Measurements from ENCODE around the gene C15orf62. TPM values are rescaled to one million over a fixed set of nuclear protein-coding genes. Genes with fewer than 3 reads are reported as not detected.

Gene C15orf62
- polyA plus RNA-seq, 2 donors: 21.3 to 71.9 TPM

DNA sequence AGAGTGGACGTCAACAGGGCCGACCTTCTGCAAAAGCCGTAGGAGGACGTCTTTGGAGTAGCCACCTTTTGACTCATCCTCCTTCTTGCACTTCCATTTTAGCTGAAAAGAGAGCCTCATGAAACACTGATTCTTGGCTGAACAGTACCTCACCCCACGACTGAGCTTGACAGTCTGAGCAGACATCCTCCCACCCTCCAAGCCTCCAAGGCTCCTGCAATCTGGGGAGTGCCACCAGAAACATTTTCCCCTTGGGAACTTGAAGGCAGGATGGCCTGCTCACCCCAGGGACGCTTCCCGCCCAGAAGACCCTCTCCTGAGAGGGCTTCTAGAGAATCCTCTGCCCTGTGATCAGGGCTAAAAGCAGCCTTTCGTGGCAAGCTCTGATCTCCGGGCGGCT lies 5.2 kb downstream of the C15orf62 start:
- Histone ChIP-seq H3K9me3 (ENCODE audit: control insufficient read depth in 2 of 2, insufficient read depth in 1 of 2, low read depth in 1 of 2, low read length in 1 of 2) (peaks cover 0 to 2% of the 10 kb centered on the region in 2 donors), H3K27me3 (ENCODE audit: control insufficient read depth in 1 of 2, insufficient read depth in 2 of 2, low read length in 2 of 2) (no peaks in the 10 kb centered on the region), H3K27ac (ENCODE audit: low read depth in 2 of 2, low read length in 1 of 2) (no peak overlapping the region), H3K36me3 (ENCODE audit: control insufficient read depth in 2 of 2, insufficient read depth in 2 of 2, low read length in 1 of 2) (peaks cover 14 to 47% of the 10 kb centered on the region in 2 donors), H3K4me1 (ENCODE audit: control insufficient read depth in 2 of 2, insufficient read depth in 2 of 2, low read length in 1 of 2) (peaks cover 3 to 20% of the 10 kb centered on the region in 2 donors), H3K4me3 (ENCODE audit: low read depth in 1 of 2, low read length in 2 of 2) (no peak overlapping the region)
- 86 to 94% methylated on average over 10 of the region's 10 CpGs for WGBS, 2 donors

DNA sequence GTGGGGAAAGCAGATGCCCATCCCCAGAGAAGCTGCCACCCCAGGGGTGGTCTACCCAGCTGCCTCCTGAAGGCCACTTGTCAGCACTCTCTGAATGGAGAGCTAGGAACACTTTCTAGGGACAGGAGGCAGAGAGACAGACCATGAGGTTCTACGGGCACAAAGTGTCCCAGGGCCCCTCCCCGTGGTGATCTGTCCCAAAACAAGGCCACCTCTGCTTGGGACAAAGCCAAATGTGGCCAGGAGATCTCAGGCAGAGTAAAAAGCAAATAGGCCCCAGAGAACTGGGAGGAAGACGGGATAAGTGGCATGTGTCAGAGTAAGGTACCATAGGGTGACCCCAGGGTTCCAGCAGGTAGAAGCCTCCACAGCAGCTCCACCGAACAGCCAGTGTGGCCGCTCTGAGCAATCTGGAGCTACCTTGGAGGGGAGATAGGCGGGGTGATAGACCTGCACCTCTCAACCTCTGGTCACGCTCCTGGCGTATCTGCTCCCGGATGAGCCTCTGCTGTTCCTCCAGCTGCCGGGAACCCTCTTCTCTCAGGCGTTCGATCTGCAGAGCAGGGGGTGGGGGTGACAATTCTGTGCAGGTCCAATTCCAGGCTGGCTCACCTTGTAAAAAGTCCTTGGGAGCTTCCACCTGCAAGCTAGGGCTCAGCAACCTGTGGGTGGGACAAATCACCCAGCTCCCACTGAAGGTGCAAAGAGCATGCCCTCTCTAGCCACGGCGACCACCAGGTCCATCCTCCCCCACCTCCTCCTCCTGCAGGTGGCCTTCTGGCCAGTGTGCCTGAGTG lies 6.2 kb downstream of the C15orf62 start:
- H3K27me3 ChIP-seq (ENCODE audit: control insufficient read depth in 1 of 2, insufficient read depth in 2 of 2, low read length in 2 of 2): no peaks in the 10 kb centered on the region
- H3K4me1 ChIP-seq (ENCODE audit: control insufficient read depth in 2 of 2, insufficient read depth in 2 of 2, low read length in 1 of 2): peaks cover 0 to 14% of the 10 kb centered on the region in 2 donors
- peak overlapping the region in 1 of 2 donors; percentile 26 for H3K4me3 ChIP-seq (ENCODE audit: low read depth in 1 of 2, low read length in 2 of 2)
- H3K27ac ChIP-seq (ENCODE audit: low read depth in 2 of 2, low read length in 1 of 2): peak overlapping the region; percentile 47 to 90
- H3K9me3 ChIP-seq (ENCODE audit: control insufficient read depth in 2 of 2, insufficient read depth in 1 of 2, low read depth in 1 of 2, low read length in 1 of 2): peaks cover 0 to 2% of the 10 kb centered on the region in 2 donors
- H3K36me3 ChIP-seq (ENCODE audit: control insufficient read depth in 2 of 2, insufficient read depth in 2 of 2, low read length in 1 of 2): peaks cover 14 to 42% of the 10 kb centered on the region in 2 donors
- WGBS, 2 donors: 81% methylated on average over 14 of the region's 14 CpGs

DNA sequence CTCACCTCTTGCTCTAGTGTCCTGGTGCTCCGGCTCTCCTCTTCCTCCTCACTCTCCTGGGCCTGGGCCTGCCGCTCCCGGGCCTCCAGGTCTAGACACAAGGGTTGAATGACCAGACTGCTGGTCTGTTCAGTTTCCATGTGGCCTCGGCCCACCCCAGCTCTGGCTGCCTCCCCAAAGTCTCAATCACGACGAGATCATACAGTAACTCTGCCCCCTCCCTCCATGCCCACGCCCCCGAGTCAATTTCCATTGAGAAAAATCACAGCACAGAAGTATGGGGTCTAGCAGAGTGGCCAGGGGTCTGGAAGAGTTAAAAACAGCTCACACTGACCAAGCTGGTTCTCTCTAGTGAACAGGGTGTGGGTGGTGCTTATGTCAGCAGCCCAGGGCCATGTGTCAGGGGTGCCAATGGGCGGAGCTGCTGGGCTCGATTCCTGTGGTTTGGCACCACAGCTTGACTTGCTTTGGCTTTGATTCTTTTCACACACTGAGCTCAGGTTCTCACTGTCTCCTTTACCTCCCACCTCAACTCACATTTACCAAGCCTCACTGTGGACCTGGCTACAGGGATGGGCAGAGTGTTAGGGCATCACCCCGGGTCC lies 6.9 kb downstream of the C15orf62 start:
- Histone ChIP-seq H3K36me3 (ENCODE audit: control insufficient read depth in 2 of 2, insufficient read depth in 2 of 2, low read length in 1 of 2) (peaks cover 14 to 40% of the 10 kb centered on the region in 2 donors), H3K27ac (ENCODE audit: low read depth in 2 of 2, low read length in 1 of 2) (peak overlapping the region; percentile 81 to 90)
- 50 to 53% methylated on average over 10 to 11 of the region's 11 CpGs for WGBS, 2 donors

DNA sequence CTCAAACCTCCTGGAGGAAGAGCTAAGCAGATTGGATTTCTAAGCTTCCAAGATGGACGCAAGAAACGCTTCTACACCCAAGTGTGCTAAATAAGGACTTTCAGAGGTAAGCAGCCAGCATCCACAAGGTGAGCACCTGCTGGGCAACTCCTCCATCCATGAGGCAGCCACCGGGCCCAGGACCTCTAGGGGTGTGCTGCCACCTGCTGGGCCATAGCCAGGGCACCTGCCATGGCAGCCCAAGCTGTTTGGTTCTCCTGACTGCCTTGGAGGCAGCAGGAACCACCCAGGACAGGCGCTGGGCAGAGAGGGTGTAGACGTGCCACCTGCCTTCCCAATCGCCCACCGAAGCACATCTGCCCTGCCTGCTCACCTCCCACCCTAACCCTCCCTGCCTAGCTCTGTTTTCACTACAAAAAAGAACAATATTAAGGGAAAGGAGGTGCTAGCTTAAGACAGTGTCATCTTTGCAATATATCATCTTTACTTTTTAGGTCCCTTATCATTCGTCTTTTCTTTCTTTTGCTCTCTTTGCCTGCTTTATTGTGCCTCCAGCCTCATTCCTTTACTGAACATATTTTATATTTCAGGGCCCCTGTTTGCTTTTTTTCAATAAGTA lies 12.9 kb downstream of the C15orf62 start:
- Histone ChIP-seq H3K27me3 (ENCODE audit: control insufficient read depth in 1 of 2, insufficient read depth in 2 of 2, low read length in 2 of 2) (no peaks in the 10 kb centered on the region), H3K9me3 (ENCODE audit: control insufficient read depth in 2 of 2, insufficient read depth in 1 of 2, low read depth in 1 of 2, low read length in 1 of 2) (no peaks in the 10 kb centered on the region), H3K36me3 (ENCODE audit: control insufficient read depth in 2 of 2, insufficient read depth in 2 of 2, low read length in 1 of 2) (peaks cover 0 to 10% of the 10 kb centered on the region in 2 donors), H3K27ac (ENCODE audit: low read depth in 2 of 2, low read length in 1 of 2) (no peak overlapping the region), H3K4me1 (ENCODE audit: control insufficient read depth in 2 of 2, insufficient read depth in 2 of 2, low read length in 1 of 2) (peaks cover 0 to 9% of the 10 kb centered on the region in 2 donors), H3K4me3 (ENCODE audit: low read depth in 1 of 2, low read length in 2 of 2) (no peak overlapping the region)
- 37 to 46% methylated on average over 8 of the region's 8 CpGs for WGBS, 2 donors

More for the DNA sequence above, 6.9 kb downstream of the C15orf62 start:
- H3K9me3 ChIP-seq (ENCODE audit: control insufficient read depth in 2 of 2, insufficient read depth in 1 of 2, low read depth in 1 of 2, low read length in 1 of 2): peaks cover 0 to 2% of the 10 kb centered on the region in 2 donors
- H3K4me1 ChIP-seq (ENCODE audit: control insufficient read depth in 2 of 2, insufficient read depth in 2 of 2, low read length in 1 of 2): peaks cover 0 to 9% of the 10 kb centered on the region in 2 donors
- peak overlapping the region in 1 of 2 donors; percentile 26 for H3K4me3 ChIP-seq (ENCODE audit: low read depth in 1 of 2, low read length in 2 of 2)
- H3K27me3 ChIP-seq (ENCODE audit: control insufficient read depth in 1 of 2, insufficient read depth in 2 of 2, low read length in 2 of 2): no peaks in the 10 kb centered on the region

DNA sequence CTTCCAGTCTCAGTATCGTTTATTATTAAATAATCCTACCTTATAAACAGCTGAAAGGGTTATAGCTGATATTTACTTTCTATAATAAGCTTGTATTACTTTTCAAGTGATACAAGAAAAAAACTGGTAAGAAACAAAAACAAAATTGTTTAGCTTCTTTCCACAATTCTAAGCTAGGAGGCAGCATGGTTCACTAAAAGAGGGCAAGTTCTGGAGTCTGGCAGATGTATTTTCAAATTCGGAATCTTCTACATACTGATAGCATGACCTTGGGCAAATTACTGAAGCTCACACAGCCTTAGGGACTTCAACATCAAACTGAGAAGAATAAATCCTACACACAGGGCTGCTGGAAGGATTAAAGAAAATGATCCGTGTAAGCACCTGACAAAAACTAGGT lies 15.4 kb downstream of the C15orf62 start:
- Histone ChIP-seq H3K4me1 (ENCODE audit: control insufficient read depth in 2 of 2, insufficient read depth in 2 of 2, low read length in 1 of 2) (peaks cover 2 to 18% of the 10 kb centered on the region in 2 donors), H3K27ac (ENCODE audit: low read depth in 2 of 2, low read length in 1 of 2) (peak overlapping the region; percentile 89 to 92), H3K27me3 (ENCODE audit: control insufficient read depth in 1 of 2, insufficient read depth in 2 of 2, low read length in 2 of 2) (no peaks in the 10 kb centered on the region), H3K36me3 (ENCODE audit: control insufficient read depth in 2 of 2, insufficient read depth in 2 of 2, low read length in 1 of 2) (peaks cover 0 to 3% of the 10 kb centered on the region in 2 donors), H3K9me3 (ENCODE audit: control insufficient read depth in 2 of 2, insufficient read depth in 1 of 2, low read depth in 1 of 2, low read length in 1 of 2) (no peaks in the 10 kb centered on the region), H3K4me3 (ENCODE audit: low read depth in 1 of 2, low read length in 2 of 2) (no peak overlapping the region)
- WGBS, 2 donors: 61 to 66% methylated on average over 3 of the region's 3 CpGs

DNA sequence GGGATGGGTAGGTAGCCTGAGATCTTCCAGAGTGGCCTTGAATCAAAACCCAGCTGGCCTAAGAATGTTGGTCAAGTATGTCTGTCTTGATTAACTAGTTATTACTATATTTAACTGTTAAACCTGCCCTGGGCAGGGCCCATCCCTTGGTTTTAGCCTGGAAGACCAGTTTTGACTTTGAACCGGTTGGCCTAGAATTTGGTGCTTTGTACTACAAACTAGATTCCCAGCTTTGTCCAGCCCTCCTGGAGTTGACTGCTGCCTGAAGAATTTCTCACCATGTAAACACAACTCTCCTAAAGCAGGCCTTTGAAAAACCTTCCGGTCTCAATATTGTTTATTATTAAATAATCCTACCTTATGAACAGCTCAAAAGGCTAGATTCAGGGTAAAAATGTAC lies 16.0 kb downstream of the C15orf62 start:
- Histone ChIP-seq H3K27ac (ENCODE audit: low read depth in 2 of 2, low read length in 1 of 2) (peak overlapping the region; percentile 89 to 92), H3K4me3 (ENCODE audit: low read depth in 1 of 2, low read length in 2 of 2) (no peak overlapping the region), H3K9me3 (ENCODE audit: control insufficient read depth in 2 of 2, insufficient read depth in 1 of 2, low read depth in 1 of 2, low read length in 1 of 2) (no peaks in the 10 kb centered on the region), H3K36me3 (ENCODE audit: control insufficient read depth in 2 of 2, insufficient read depth in 2 of 2, low read length in 1 of 2) (peaks cover 0 to 3% of the 10 kb centered on the region in 2 donors), H3K27me3 (ENCODE audit: control insufficient read depth in 1 of 2, insufficient read depth in 2 of 2, low read length in 2 of 2) (no peaks in the 10 kb centered on the region), H3K4me1 (ENCODE audit: control insufficient read depth in 2 of 2, insufficient read depth in 2 of 2, low read length in 1 of 2) (peaks cover 2 to 18% of the 10 kb centered on the region in 2 donors)
- WGBS, 2 donors: 47 to 55% methylated on average over 2 of the region's 2 CpGs

DNA sequence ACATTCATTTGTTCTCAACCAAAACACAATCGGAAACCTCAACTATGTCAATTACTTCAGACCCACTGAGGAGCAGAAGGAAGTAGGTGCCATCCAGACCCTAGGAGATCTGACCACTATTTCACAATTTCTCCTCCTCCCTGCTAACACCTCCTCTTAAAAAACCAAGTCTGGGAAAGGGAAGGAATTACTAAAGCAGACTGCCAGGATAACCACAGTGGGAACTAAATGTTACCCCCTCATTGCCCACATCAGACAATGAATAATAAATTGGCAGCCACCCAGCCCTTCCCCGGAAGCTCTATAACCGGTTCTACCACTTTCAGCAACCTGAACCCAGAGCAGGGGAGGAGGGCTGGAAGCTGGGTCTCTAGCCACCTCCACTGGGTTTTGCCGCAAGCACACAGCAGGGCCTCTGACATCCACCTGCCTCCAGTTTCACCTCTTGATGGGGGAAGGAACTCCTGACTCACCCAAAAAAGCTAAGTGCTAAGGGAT lies 17.6 kb downstream of the C15orf62 start:
- whole genome bisulfite sequencing, 2 donors: 19 to 21% methylated on average over 4 of the region's 4 CpGs
- peak overlapping the region; percentile 87 to 90 for H3K27ac ChIP-seq (ENCODE audit: low read depth in 2 of 2, low read length in 1 of 2)

DNA sequence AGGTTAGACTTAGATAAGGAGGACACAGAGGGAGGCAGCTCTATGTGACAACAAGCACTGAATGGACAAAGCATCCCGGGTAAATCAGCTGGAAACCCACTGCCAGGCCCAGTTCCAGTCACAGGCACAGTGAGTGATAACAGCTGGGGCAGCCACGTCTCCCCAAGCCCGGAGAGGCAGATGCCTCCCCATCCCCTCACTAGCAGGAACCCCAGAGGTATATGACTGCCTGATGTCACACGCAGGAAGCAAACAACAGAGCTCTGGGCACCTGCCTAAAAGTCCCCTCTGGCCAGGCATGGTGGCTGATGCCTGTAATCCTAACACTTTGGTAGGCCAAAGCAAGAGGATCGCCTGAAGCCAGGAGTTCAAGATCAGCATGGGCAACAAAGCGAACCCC lies 18.2 kb downstream of the C15orf62 start:
- WGBS, 2 donors: 58 to 66% methylated on average over 6 of the region's 6 CpGs
- no peak overlapping the region for H3K4me3 ChIP-seq (ENCODE audit: low read depth in 1 of 2, low read length in 2 of 2)
- H3K9me3 ChIP-seq (ENCODE audit: control insufficient read depth in 2 of 2, insufficient read depth in 1 of 2, low read depth in 1 of 2, low read length in 1 of 2): no peaks in the 10 kb centered on the region
- H3K36me3 ChIP-seq (ENCODE audit: control insufficient read depth in 2 of 2, insufficient read depth in 2 of 2, low read length in 1 of 2): peaks cover 0 to 7% of the 10 kb centered on the region in 2 donors
- peak overlapping the region; percentile 87 to 90 for H3K27ac ChIP-seq (ENCODE audit: low read depth in 2 of 2, low read length in 1 of 2)
- peaks cover 5 to 17% of the 10 kb centered on the region in 2 donors for H3K4me1 ChIP-seq (ENCODE audit: control insufficient read depth in 2 of 2, insufficient read depth in 2 of 2, low read length in 1 of 2)
- H3K27me3 ChIP-seq (ENCODE audit: control insufficient read depth in 1 of 2, insufficient read depth in 2 of 2, low read length in 2 of 2): no peaks in the 10 kb centered on the region

More for the DNA sequence above, 17.6 kb downstream of the C15orf62 start:
- Histone ChIP-seq H3K36me3 (ENCODE audit: control insufficient read depth in 2 of 2, insufficient read depth in 2 of 2, low read length in 1 of 2) (peaks cover 0 to 7% of the 10 kb centered on the region in 2 donors), H3K4me1 (ENCODE audit: control insufficient read depth in 2 of 2, insufficient read depth in 2 of 2, low read length in 1 of 2) (peaks cover 5 to 21% of the 10 kb centered on the region in 2 donors), H3K4me3 (ENCODE audit: low read depth in 1 of 2, low read length in 2 of 2) (no peak overlapping the region), H3K27me3 (ENCODE audit: control insufficient read depth in 1 of 2, insufficient read depth in 2 of 2, low read length in 2 of 2) (no peaks in the 10 kb centered on the region), H3K9me3 (ENCODE audit: control insufficient read depth in 2 of 2, insufficient read depth in 1 of 2, low read depth in 1 of 2, low read length in 1 of 2) (no peaks in the 10 kb centered on the region)

DNA sequence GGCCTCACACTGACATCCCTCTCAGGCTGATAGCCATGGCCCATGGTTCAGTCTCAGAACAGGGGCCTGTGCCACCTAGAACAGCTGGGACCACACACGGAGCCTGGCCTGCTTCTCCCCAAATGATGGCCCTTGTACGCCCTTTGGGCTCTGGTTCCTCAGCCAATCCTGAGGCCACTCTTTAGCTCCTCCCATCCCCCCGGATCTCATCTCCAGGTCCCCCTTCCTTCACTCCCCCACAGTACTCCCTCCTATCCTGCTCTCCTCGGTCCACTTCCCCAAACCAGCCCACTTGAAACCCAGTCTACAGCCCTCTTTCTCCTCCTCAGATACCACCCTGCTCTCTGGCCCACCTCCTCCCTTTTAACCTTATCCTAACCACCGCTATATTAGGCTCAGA lies 19.3 kb downstream of the C15orf62 start:
- H3K9me3 ChIP-seq (ENCODE audit: control insufficient read depth in 2 of 2, insufficient read depth in 1 of 2, low read depth in 1 of 2, low read length in 1 of 2): no peaks in the 10 kb centered on the region
- WGBS, 2 donors: 80 to 82% methylated on average over 5 of the region's 5 CpGs
- peak overlapping the region; percentile 20 to 48 for H3K27ac ChIP-seq (ENCODE audit: low read depth in 2 of 2, low read length in 1 of 2)
- H3K36me3 ChIP-seq (ENCODE audit: control insufficient read depth in 2 of 2, insufficient read depth in 2 of 2, low read length in 1 of 2): peaks cover 0 to 7% of the 10 kb centered on the region in 2 donors
- no peak overlapping the region for H3K4me3 ChIP-seq (ENCODE audit: low read depth in 1 of 2, low read length in 2 of 2)
- H3K27me3 ChIP-seq (ENCODE audit: control insufficient read depth in 1 of 2, insufficient read depth in 2 of 2, low read length in 2 of 2): no peaks in the 10 kb centered on the region
- peaks cover 5 to 19% of the 10 kb centered on the region in 2 donors for H3K4me1 ChIP-seq (ENCODE audit: control insufficient read depth in 2 of 2, insufficient read depth in 2 of 2, low read length in 1 of 2)

All from esophagus (tissue), 2 donors.